Measurements from ENCODE around the gene TEX264. TPM values are rescaled to one million over a fixed set of nuclear protein-coding genes. Genes with fewer than 3 reads are reported as not detected.
A peak's percentile ranks its signal among the peaks of the same experiment; 100 is the strongest.
"Not testable (repeated sequence)": the region's sequence is repeated elsewhere in the genome, so short reads cannot be mapped to it uniquely, and the experiment has no call there.

TEX264 gene
- total and polyA plus RNA-seq, 3 experiments from 2014 or later, result 48.2 to 110 (median 52.3) TPM

- no peaks in the 10 kb centered on the region for H3K9me3 ChIP-seq (ENCODE audit: low read length)
- DNase-seq, result no peak
- Mint-ChIP-seq H3K4me3 (no peak overlapping the region), H3K27me3 (peaks cover 21 to 28% of the 10 kb centered on the region in 2 donors), H3K36me3 (peaks cover 0 to 2% (median 0%) of the 10 kb centered on the region in 3 donors), H3K27ac (peak overlapping the region in 2 of 8 donors; percentile 17 to 86), H3K9me3 (peaks cover 0 to 2% (median 0%) of the 10 kb centered on the region in 5 donors), H3K4me1 (peaks cover 7 to 24% (median 23%) of the 10 kb centered on the region in 3 donors)
- H3K36me3 ChIP-seq (ENCODE audit: insufficient read depth, low read length), result no peaks in the 10 kb centered on the region
- no peak overlapping the region for H3K4me3 ChIP-seq (ENCODE audit: low read length)
- CTCF ChIA-PET, result no interaction called here
- H3K4me1 ChIP-seq (ENCODE audit: insufficient read depth, low read length), result no peaks in the 10 kb centered on the region
- no peaks in the 10 kb centered on the region for H3K27me3 ChIP-seq (ENCODE audit: insufficient read depth, low read length, poor library complexity, severe bottlenecking)
- H3K27ac ChIP-seq (ENCODE audit: low read depth, low read length), result no peak overlapping the region
- POLR2A ChIA-PET, result no interaction called here
Observed at GRCh38 chr3:51733859-51734571, 63.0 kb downstream of the TEX264 start.

GRCh38 chr3:51734572-51734907, 63.5 kb downstream of the TEX264 start:
- H3K4me1 Mint-ChIP-seq, result peaks cover 7 to 24% (median 23%) of the 10 kb centered on the region in 3 donors
- DNase-seq, result no peak
- Histone ChIP-seq H3K27me3 (ENCODE audit: insufficient read depth, low read length, poor library complexity, severe bottlenecking) (no peaks in the 10 kb centered on the region), H3K27ac (ENCODE audit: low read depth, low read length) (no peak overlapping the region), H3K36me3 (ENCODE audit: insufficient read depth, low read length) (no peaks in the 10 kb centered on the region), H3K9me3 (ENCODE audit: low read length) (no peaks in the 10 kb centered on the region), H3K4me3 (ENCODE audit: low read length) (no peak overlapping the region), H3K4me1 (ENCODE audit: insufficient read depth, low read length) (no peaks in the 10 kb centered on the region)
- peak overlapping the region in 2 of 8 donors; percentile 14 to 17 for H3K27ac Mint-ChIP-seq
- peaks cover 0 to 2% (median 0%) of the 10 kb centered on the region in 3 donors for H3K36me3 Mint-ChIP-seq
- H3K27me3 Mint-ChIP-seq, result peaks cover 21 to 29% of the 10 kb centered on the region in 2 donors
- H3K9me3 Mint-ChIP-seq, result peaks cover 0 to 2% (median 0%) of the 10 kb centered on the region in 5 donors
- ChIA-PET POLR2A (no interaction called here), CTCF (interaction anchor here (0.9 kb wide), 1 partner anchor 53 kb away, joined by 3 read pairs; no protein-coding TSS in a partner anchor)
- H3K4me3 Mint-ChIP-seq, result peak overlapping the region in 2 of 7 donors; percentile 1 to 82

- H3K27me3 ChIP-seq (ENCODE audit: insufficient read depth, low read length, poor library complexity, severe bottlenecking), result no peaks in the 10 kb centered on the region
- POLR2A ChIA-PET, result no interaction called here
- no peaks in the 10 kb centered on the region for H3K9me3 ChIP-seq (ENCODE audit: low read length)
- no peak overlapping the region for H3K4me3 ChIP-seq (ENCODE audit: low read length)
- no peaks in the 10 kb centered on the region for H3K36me3 ChIP-seq (ENCODE audit: insufficient read depth, low read length)
- H3K36me3 Mint-ChIP-seq, result peaks cover 0 to 2% (median 0%) of the 10 kb centered on the region in 3 donors
- peaks cover 21 to 31% of the 10 kb centered on the region in 2 donors for H3K27me3 Mint-ChIP-seq
- no peak overlapping the region for H3K27ac ChIP-seq (ENCODE audit: low read depth, low read length)
- DNase-seq, result no peak
- CTCF ChIA-PET, result interaction anchor here (0.9 kb wide), 2 partner anchors 16 to 53 kb away, joined by 3 to 4 read pairs; no protein-coding TSS in a partner anchor
- H3K4me1 ChIP-seq (ENCODE audit: insufficient read depth, low read length), result no peaks in the 10 kb centered on the region
- peaks cover 0 to 2% (median 0%) of the 10 kb centered on the region in 5 donors for H3K9me3 Mint-ChIP-seq
- H3K4me1 Mint-ChIP-seq, result peaks cover 7 to 24% (median 23%) of the 10 kb centered on the region in 3 donors
- H3K4me3 Mint-ChIP-seq, result no peak overlapping the region
- H3K27ac Mint-ChIP-seq, result no peak overlapping the region
Observed at GRCh38 chr3:51735039-51735438, 64.0 kb downstream of the TEX264 start.

GRCh38 chr3:51735950-51736349, 64.9 kb downstream of the TEX264 start:
- CTCF ChIA-PET, result no interaction called here
- Mint-ChIP-seq H3K36me3 (peaks cover 0 to 2% (median 0%) of the 10 kb centered on the region in 3 donors), H3K4me1 (peaks cover 7 to 24% (median 23%) of the 10 kb centered on the region in 3 donors), H3K27ac (no peak overlapping the region), H3K9me3 (peaks cover 0 to 2% (median 0%) of the 10 kb centered on the region in 5 donors), H3K27me3 (peaks cover 21 to 33% of the 10 kb centered on the region in 2 donors), H3K4me3 (no peak overlapping the region)
- no peak for DNase-seq
- POLR2A ChIA-PET, result no interaction called here
- Histone ChIP-seq H3K36me3 (ENCODE audit: insufficient read depth, low read length) (no peaks in the 10 kb centered on the region), H3K27me3 (ENCODE audit: insufficient read depth, low read length, poor library complexity, severe bottlenecking) (no peaks in the 10 kb centered on the region), H3K4me3 (ENCODE audit: low read length) (no peak overlapping the region), H3K9me3 (ENCODE audit: low read length) (no peaks in the 10 kb centered on the region), H3K27ac (ENCODE audit: low read depth, low read length) (no peak overlapping the region), H3K4me1 (ENCODE audit: insufficient read depth, low read length) (no peaks in the 10 kb centered on the region)

GRCh38 chr3:51739110-51739509, 68.1 kb downstream of the TEX264 start:
- DNase-seq, result no peak
- H3K27ac Mint-ChIP-seq, result no peak overlapping the region
- H3K4me3 ChIP-seq (ENCODE audit: low read length), result no peak overlapping the region
- CTCF ChIA-PET, result no interaction called here
- H3K27me3 ChIP-seq (ENCODE audit: insufficient read depth, low read length, poor library complexity, severe bottlenecking), result no peaks in the 10 kb centered on the region
- no peak overlapping the region for H3K4me3 Mint-ChIP-seq
- H3K9me3 Mint-ChIP-seq, result no peaks in the 10 kb centered on the region
- H3K27ac ChIP-seq (ENCODE audit: low read depth, low read length), result no peak overlapping the region
- H3K4me1 ChIP-seq (ENCODE audit: insufficient read depth, low read length), result no peaks in the 10 kb centered on the region
- peaks cover 0 to 2% (median 0%) of the 10 kb centered on the region in 3 donors for H3K36me3 Mint-ChIP-seq
- POLR2A ChIA-PET, result no interaction called here
- H3K4me1 Mint-ChIP-seq, result peaks cover 7 to 26% (median 24%) of the 10 kb centered on the region in 3 donors
- H3K9me3 ChIP-seq (ENCODE audit: low read length), result no peaks in the 10 kb centered on the region
- H3K36me3 ChIP-seq (ENCODE audit: insufficient read depth, low read length), result no peaks in the 10 kb centered on the region
- peaks cover 17 to 33% of the 10 kb centered on the region in 2 donors for H3K27me3 Mint-ChIP-seq

GRCh38 chr3:51742320-51742719, 71.3 kb downstream of the TEX264 start:
- CTCF ChIA-PET, result interaction anchor here (0.7 to 1.5 kb wide), 2 partner anchors 11 to 12 kb away, joined by 3 read pairs; no protein-coding TSS in a partner anchor
- H3K27ac Mint-ChIP-seq; H3K27ac ChIP-seq (ENCODE audit: low read depth, low read length); DNase-seq; H3K4me1 Mint-ChIP-seq; H3K4me3 ChIP-seq (ENCODE audit: low read length); H3K9me3 ChIP-seq (ENCODE audit: low read length); H3K4me1 ChIP-seq (ENCODE audit: insufficient read depth, low read length); POLR2A ChIA-PET; H3K27me3 ChIP-seq (ENCODE audit: insufficient read depth, low read length, poor library complexity, severe bottlenecking); H3K9me3 Mint-ChIP-seq; H3K4me3 Mint-ChIP-seq; H3K36me3 ChIP-seq (ENCODE audit: insufficient read depth, low read length); H3K36me3 Mint-ChIP-seq: not testable (repeated sequence)
- H3K27me3 Mint-ChIP-seq, result peaks cover 12 to 22% of the 10 kb centered on the region in 2 donors

- H3K36me3 ChIP-seq (ENCODE audit: insufficient read depth, low read length); H3K4me3 Mint-ChIP-seq; H3K9me3 ChIP-seq (ENCODE audit: low read length); H3K4me3 ChIP-seq (ENCODE audit: low read length); H3K9me3 Mint-ChIP-seq; H3K27ac ChIP-seq (ENCODE audit: low read depth, low read length); DNase-seq; H3K4me1 ChIP-seq (ENCODE audit: insufficient read depth, low read length); POLR2A ChIA-PET; H3K4me1 Mint-ChIP-seq; H3K27me3 ChIP-seq (ENCODE audit: insufficient read depth, low read length, poor library complexity, severe bottlenecking); H3K27ac Mint-ChIP-seq; H3K36me3 Mint-ChIP-seq: not testable (repeated sequence)
- CTCF ChIA-PET, result interaction anchor here (1.1 kb wide), 1 partner anchor 243 kb away, joined by 3 read pairs; the partner anchor contains the start of gene DCAF1
- peaks cover 7 to 16% of the 10 kb centered on the region in 2 donors for H3K27me3 Mint-ChIP-seq
Observed at GRCh38 chr3:51742978-51743377, 71.9 kb downstream of the TEX264 start.

GRCh38 chr3:51747840-51748239, 76.8 kb downstream of the TEX264 start:
- Histone ChIP-seq H3K27me3 (ENCODE audit: insufficient read depth, low read length, poor library complexity, severe bottlenecking) (no peaks in the 10 kb centered on the region), H3K4me1 (ENCODE audit: insufficient read depth, low read length) (no peaks in the 10 kb centered on the region), H3K9me3 (ENCODE audit: low read length) (no peaks in the 10 kb centered on the region), H3K36me3 (ENCODE audit: insufficient read depth, low read length) (no peaks in the 10 kb centered on the region), H3K4me3 (ENCODE audit: low read length) (no peak overlapping the region), H3K27ac (ENCODE audit: low read depth, low read length) (no peak overlapping the region)
- H3K27me3 Mint-ChIP-seq, result no peaks in the 10 kb centered on the region
- no peak for DNase-seq
- no peak overlapping the region for H3K27ac Mint-ChIP-seq
- POLR2A ChIA-PET, result no interaction called here
- H3K36me3 Mint-ChIP-seq, result no peaks in the 10 kb centered on the region
- peaks cover 4 to 17% (median 13%) of the 10 kb centered on the region in 3 donors for H3K4me1 Mint-ChIP-seq
- H3K4me3 Mint-ChIP-seq, result no peak overlapping the region
- CTCF ChIA-PET, result no interaction called here
- H3K9me3 Mint-ChIP-seq, result no peaks in the 10 kb centered on the region
